Heart left ventricle (tissue), 13 donors: ENCODE measurements around the gene CYSTM1.

Experiments
- CTCF ChIP-seq, 12 donors: fragments of 200-600 bp; sonication (generic) in 4 of 12; IDR thresholded peaks; one replicate each; pipeline versions ENCODE4 v1.5.0 to v1.8.0; 2018 to 2022; ENCODE audit warnings: antibody characterized with exemption in 12 of 12, mild to moderate bottlenecking in 5 of 12
- POLR2A ChIP-seq, 2 donors: fragments of 450-650 bp; IDR thresholded peaks; one replicate each; pipeline ENCODE4 v1.6.1; 2017; ENCODE audit warnings: antibody characterized with exemption in 2 of 2, mild to moderate bottlenecking in 2 of 2, moderate library complexity in 2 of 2
- donor health status: ischemic (EF 13 %, LVEDD 7.1; RV severe dilation, severe dysfunction).
- donor health status: DM: no; HTN: yes; CAD: no.
- donor health status: DM: no; HTN: no; CAD: no.
- donor health status: ischemic (EF 25% LVEDD 6.9; RV normal size, moderate dysfunction).
- donor health status: ischemic (EF 25% LVEDD 5.7; RV mildly dilated, moderate dysfunction).
- donor health status: ischemic (EF 35%, LVEDD 5.7; RV mildly dilated, moderate dysfunction).
- donor health status: nonischemic (EF 11% LVEDD 7.7; RV severe dilation, severe dysfunction).
- donor health status: DM: yes; HTN: yes; CAD: no.
- donor health status: PGD.
- donor health status: ischemic (EF 29% LVEDD 5.4; RV normal size, mild dysfunction).
- donor health status: nonischemic (EF 23%, LVEDD 6.1; RV moderate dilation, normal function).

- TF ChIP-seq CTCF (IDR thresholded peaks at IDR 0.05) (no peak), POLR2A (IDR thresholded peaks at IDR 0.05) (no peak)
Observed at GRCh38 chr5:140251527-140251973, 76.6 kb downstream of the CYSTM1 start.
